ENCODE results near the gene TMEM52.

GRCh38 chr1:1922702-1922955 is 3.5 kb upstream of the TMEM52 start:
- TF ChIP-seq, protein P1, sequence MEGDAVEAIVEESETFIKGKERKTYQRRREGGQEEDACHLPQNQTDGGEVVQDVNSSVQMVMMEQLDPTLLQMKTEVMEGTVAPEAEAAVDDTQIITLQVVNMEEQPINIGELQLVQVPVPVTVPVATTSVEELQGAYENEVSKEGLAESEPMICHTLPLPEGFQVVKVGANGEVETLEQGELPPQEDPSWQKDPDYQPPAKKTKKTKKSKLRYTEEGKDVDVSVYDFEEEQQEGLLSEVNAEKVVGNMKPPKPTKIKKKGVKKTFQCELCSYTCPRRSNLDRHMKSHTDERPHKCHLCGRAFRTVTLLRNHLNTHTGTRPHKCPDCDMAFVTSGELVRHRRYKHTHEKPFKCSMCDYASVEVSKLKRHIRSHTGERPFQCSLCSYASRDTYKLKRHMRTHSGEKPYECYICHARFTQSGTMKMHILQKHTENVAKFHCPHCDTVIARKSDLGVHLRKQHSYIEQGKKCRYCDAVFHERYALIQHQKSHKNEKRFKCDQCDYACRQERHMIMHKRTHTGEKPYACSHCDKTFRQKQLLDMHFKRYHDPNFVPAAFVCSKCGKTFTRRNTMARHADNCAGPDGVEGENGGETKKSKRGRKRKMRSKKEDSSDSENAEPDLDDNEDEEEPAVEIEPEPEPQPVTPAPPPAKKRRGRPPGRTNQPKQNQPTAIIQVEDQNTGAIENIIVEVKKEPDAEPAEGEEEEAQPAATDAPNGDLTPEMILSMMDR (IDR thresholded peaks at IDR 0.05; ENCODE audit: poor library complexity, severe bottlenecking): no peak
- TF ChIP-seq EP300 (conservative IDR thresholded peaks at IDR 0.05; ENCODE audit: poor library complexity, severe bottlenecking) (no peak), MXI1 (conservative IDR thresholded peaks at IDR 0.05; ENCODE audit: poor library complexity, severe bottlenecking) (no peak), TAF1 (IDR thresholded peaks at IDR 0.05; ENCODE audit: low read depth) (no peak), POLR2AphosphoS5 (IDR thresholded peaks at IDR 0.05) (no peak), REST (IDR thresholded peaks at IDR 0.05; ENCODE audit: borderline replicate concordance) (no peak), SMC3 (conservative IDR thresholded peaks at IDR 0.05; ENCODE audit: poor library complexity) (no peak), EZH2 (IDR thresholded peaks at IDR 0.05; ENCODE audit: borderline replicate concordance, insufficient read depth, low read length, poor library complexity, severe bottlenecking) (no peak), RAD21 (conservative IDR thresholded peaks at IDR 0.05) (no peak)
